Measurements from ENCODE around the gene EIF2AK3. TPM values are rescaled to one million over a fixed set of nuclear protein-coding genes. Genes with fewer than 3 reads are reported as not detected.
A peak's percentile ranks its signal among the peaks of the same experiment; 100 is the strongest.
"Not testable (repeated sequence)": the region's sequence is repeated elsewhere in the genome, so short reads cannot be mapped to it uniquely, and the experiment has no call there.

EIF2AK3 gene
- total and polyA plus RNA-seq, 7 experiments from 2014 or later, result 3.2 to 36.5 (median 27.5) TPM

GRCh38 chr2:88546291-88546690 lies 81.0 kb downstream of the EIF2AK3 start:
- H3K27ac Mint-ChIP-seq; H3K4me3 Mint-ChIP-seq; H3K4me1 Mint-ChIP-seq; POLR2A ChIA-PET; intact Hi-C loops (cut with micrococcal nuclease); H3K9me3 ChIP-seq (ENCODE audit: control insufficient read depth in 2 of 3, low read length in 3 of 3); H3K36me3 Mint-ChIP-seq; H3K27ac ChIP-seq (ENCODE audit: low read depth, low read length); ATAC-seq; H3K4me1 ChIP-seq (ENCODE audit: control insufficient read depth in 2 of 2, insufficient read depth in 2 of 2, low read length in 2 of 2); H3K4me3 ChIP-seq (ENCODE audit: low read length); H3K9me3 Mint-ChIP-seq; DNase-seq; H3K36me3 ChIP-seq (ENCODE audit: control insufficient read depth in 2 of 3, insufficient read depth in 3 of 3, low read length in 3 of 3); H3K27me3 ChIP-seq (ENCODE audit: control insufficient read depth in 2 of 2, insufficient read depth in 2 of 2, low read length in 2 of 2); CTCF ChIA-PET: not testable (repeated sequence)
- H3K27me3 Mint-ChIP-seq, result peaks cover 19 to 43% (median 31%) of the 10 kb centered on the region in 5 donors

DNA sequence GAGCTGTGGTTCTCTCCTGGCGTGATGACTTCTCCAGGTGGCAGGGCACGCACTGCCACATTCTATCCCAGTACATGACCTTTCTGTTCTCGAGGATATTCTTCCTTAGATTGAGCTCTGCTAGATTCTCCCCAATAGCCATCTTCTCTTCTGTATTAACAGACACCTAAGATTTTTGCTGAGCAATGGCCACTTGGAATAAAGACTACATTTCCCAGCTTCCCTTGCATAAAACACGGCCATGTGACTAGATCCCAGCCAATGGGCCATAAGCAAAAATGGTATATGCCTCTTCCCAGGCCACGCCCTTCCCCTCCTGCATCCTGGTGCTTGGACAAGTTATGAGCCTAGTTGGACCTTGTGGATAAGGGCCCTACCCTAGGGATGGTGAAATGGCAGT lies 82.1 kb downstream of the EIF2AK3 start:
- H3K4me1 Mint-ChIP-seq, result peaks cover 0 to 6% (median 3%) of the 10 kb centered on the region in 7 donors
- ChIA-PET POLR2A (no interaction called here), CTCF (no interaction called here)
- Histone ChIP-seq H3K4me1 (ENCODE audit: control insufficient read depth in 2 of 2, insufficient read depth in 2 of 2, low read length in 2 of 2) (no peaks in the 10 kb centered on the region), H3K4me3 (ENCODE audit: low read length) (no peak overlapping the region), H3K27me3 (ENCODE audit: control insufficient read depth in 2 of 2, insufficient read depth in 2 of 2, low read length in 2 of 2) (no peaks in the 10 kb centered on the region), H3K27ac (ENCODE audit: low read depth, low read length) (no peak overlapping the region), H3K9me3 (ENCODE audit: control insufficient read depth in 2 of 3, low read length in 3 of 3) (no peaks in the 10 kb centered on the region), H3K36me3 (ENCODE audit: control insufficient read depth in 2 of 3, insufficient read depth in 3 of 3, low read length in 3 of 3) (no peaks in the 10 kb centered on the region)
- H3K36me3 Mint-ChIP-seq, result peaks cover 2 to 8% (median 3%) of the 10 kb centered on the region in 5 donors
- no peak overlapping the region for H3K27ac Mint-ChIP-seq
- peaks cover 13 to 39% (median 28%) of the 10 kb centered on the region in 5 donors for H3K27me3 Mint-ChIP-seq
- ATAC-seq, result no peak
- intact Hi-C loops (cut with micrococcal nuclease), result no loop called here
- H3K4me3 Mint-ChIP-seq, result no peak overlapping the region
- peaks cover 0 to 9% (median 4%) of the 10 kb centered on the region in 11 donors for H3K9me3 Mint-ChIP-seq
- no peak for DNase-seq

GRCh38 chr2:88543541-88544057 lies 83.7 kb downstream of the EIF2AK3 start:
- DNase-seq, result no peak
- Mint-ChIP-seq H3K36me3 (peaks cover 3 to 9% (median 3%) of the 10 kb centered on the region in 5 donors), H3K27me3 (peaks cover 5 to 33% (median 16%) of the 10 kb centered on the region in 5 donors), H3K4me1 (no peaks in the 10 kb centered on the region), H3K4me3 (no peak overlapping the region), H3K27ac (no peak overlapping the region), H3K9me3 (peaks cover 0 to 10% (median 4%) of the 10 kb centered on the region in 11 donors)
- ChIA-PET POLR2A (no interaction called here), CTCF (no interaction called here)
- H3K36me3 ChIP-seq (ENCODE audit: control insufficient read depth in 2 of 3, insufficient read depth in 3 of 3, low read length in 3 of 3), result no peaks in the 10 kb centered on the region
- H3K9me3 ChIP-seq (ENCODE audit: control insufficient read depth in 2 of 3, low read length in 3 of 3), result no peaks in the 10 kb centered on the region
- no peak overlapping the region for H3K4me3 ChIP-seq (ENCODE audit: low read length)
- intact Hi-C loops (cut with micrococcal nuclease), result no loop called here
- no peak overlapping the region for H3K27ac ChIP-seq (ENCODE audit: low read depth, low read length)
- no peaks in the 10 kb centered on the region for H3K27me3 ChIP-seq (ENCODE audit: control insufficient read depth in 2 of 2, insufficient read depth in 2 of 2, low read length in 2 of 2)
- no peak for ATAC-seq
- H3K4me1 ChIP-seq (ENCODE audit: control insufficient read depth in 2 of 2, insufficient read depth in 2 of 2, low read length in 2 of 2), result no peaks in the 10 kb centered on the region

DNA sequence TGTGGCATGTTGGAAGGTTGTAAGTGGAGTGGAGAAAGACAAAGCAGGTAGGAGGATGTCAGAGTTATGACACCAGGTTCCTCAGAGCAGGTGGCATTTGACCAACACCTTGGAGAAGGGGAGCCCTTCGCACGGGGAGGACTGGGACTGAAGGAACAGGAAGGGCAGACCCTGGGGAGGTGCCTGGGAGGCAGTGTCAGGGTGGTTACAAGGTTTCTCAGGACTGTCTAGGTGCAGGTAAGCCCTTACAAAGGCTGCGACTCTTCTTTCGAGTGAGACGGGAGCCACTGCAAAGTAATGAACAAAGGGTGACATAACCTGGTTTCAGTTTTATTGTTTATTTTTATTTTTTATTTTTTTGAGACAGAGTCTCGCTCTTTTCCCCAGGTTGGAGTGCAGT lies 84.6 kb downstream of the EIF2AK3 start:
- peaks cover 0 to 10% (median 4%) of the 10 kb centered on the region in 11 donors for H3K9me3 Mint-ChIP-seq
- H3K27me3 Mint-ChIP-seq, result peaks cover 5 to 30% (median 18%) of the 10 kb centered on the region in 5 donors
- Histone ChIP-seq H3K4me3 (ENCODE audit: low read length) (no peak overlapping the region), H3K27me3 (ENCODE audit: control insufficient read depth in 2 of 2, insufficient read depth in 2 of 2, low read length in 2 of 2) (no peaks in the 10 kb centered on the region), H3K27ac (ENCODE audit: low read depth, low read length) (no peak overlapping the region), H3K4me1 (ENCODE audit: control insufficient read depth in 2 of 2, insufficient read depth in 2 of 2, low read length in 2 of 2) (no peaks in the 10 kb centered on the region), H3K36me3 (ENCODE audit: control insufficient read depth in 2 of 3, insufficient read depth in 3 of 3, low read length in 3 of 3) (no peaks in the 10 kb centered on the region), H3K9me3 (ENCODE audit: control insufficient read depth in 2 of 3, low read length in 3 of 3) (no peaks in the 10 kb centered on the region)
- no peak overlapping the region for H3K27ac Mint-ChIP-seq
- POLR2A ChIA-PET, result no interaction called here
- CTCF ChIA-PET, result no interaction called here
- no peak for DNase-seq
- no peak for ATAC-seq
- H3K4me1 Mint-ChIP-seq, result peaks cover 0 to 3% (median 0%) of the 10 kb centered on the region in 7 donors
- peaks cover 3 to 9% (median 3%) of the 10 kb centered on the region in 5 donors for H3K36me3 Mint-ChIP-seq
- peak overlapping the region in 1 of 10 donors; percentile 39 for H3K4me3 Mint-ChIP-seq
- intact Hi-C loops (cut with micrococcal nuclease), result no loop called here

DNA sequence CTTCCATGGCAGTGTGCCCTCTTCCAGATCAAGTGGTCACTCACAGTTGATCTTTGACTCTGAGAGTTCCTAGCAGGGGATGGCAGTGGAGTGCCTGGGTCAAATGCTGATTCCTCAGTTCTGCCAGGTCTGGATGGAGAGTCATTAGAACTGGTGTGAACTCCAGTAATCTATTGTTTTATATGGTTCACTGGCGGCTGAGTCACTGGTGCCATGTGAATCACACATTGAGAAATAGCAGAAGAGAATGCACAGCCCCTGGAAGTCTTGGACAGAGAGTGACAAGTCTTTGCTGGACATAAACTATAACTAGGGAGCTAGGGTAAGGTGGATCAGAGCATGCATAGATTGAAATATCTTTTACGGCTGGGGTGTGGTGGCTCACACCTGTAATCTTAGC lies 86.9 kb downstream of the EIF2AK3 start:
- ATAC-seq (no peak), DNase-seq (no peak)
- ChIA-PET CTCF (no interaction called here), POLR2A (no interaction called here)
- H3K9me3 ChIP-seq (ENCODE audit: control insufficient read depth in 2 of 3, low read length in 3 of 3), result no peaks in the 10 kb centered on the region
- intact Hi-C loops (cut with micrococcal nuclease), result no loop called here
- Mint-ChIP-seq H3K9me3 (peaks cover 0 to 10% (median 4%) of the 10 kb centered on the region in 11 donors), H3K4me1 (peaks cover 0 to 3% (median 0%) of the 10 kb centered on the region in 7 donors), H3K27me3 (peaks cover 3 to 39% (median 24%) of the 10 kb centered on the region in 5 donors), H3K36me3 (peaks cover 3 to 9% (median 3%) of the 10 kb centered on the region in 5 donors), H3K27ac (no peak overlapping the region), H3K4me3 (no peak overlapping the region)
- no peak overlapping the region for H3K4me3 ChIP-seq (ENCODE audit: low read length)
- H3K27me3 ChIP-seq (ENCODE audit: control insufficient read depth in 2 of 2, insufficient read depth in 2 of 2, low read length in 2 of 2), result no peaks in the 10 kb centered on the region
- no peaks in the 10 kb centered on the region for H3K4me1 ChIP-seq (ENCODE audit: control insufficient read depth in 2 of 2, insufficient read depth in 2 of 2, low read length in 2 of 2)
- H3K36me3 ChIP-seq (ENCODE audit: control insufficient read depth in 2 of 3, insufficient read depth in 3 of 3, low read length in 3 of 3), result no peaks in the 10 kb centered on the region
- H3K27ac ChIP-seq (ENCODE audit: low read depth, low read length), result no peak overlapping the region

GRCh38 chr2:88538362-88538917 lies 88.8 kb downstream of the EIF2AK3 start:
- Histone ChIP-seq H3K36me3 (ENCODE audit: control insufficient read depth in 2 of 3, insufficient read depth in 3 of 3, low read length in 3 of 3) (no peaks in the 10 kb centered on the region), H3K9me3 (ENCODE audit: control insufficient read depth in 2 of 3, low read length in 3 of 3) (no peaks in the 10 kb centered on the region), H3K27me3 (ENCODE audit: control insufficient read depth in 2 of 2, insufficient read depth in 2 of 2, low read length in 2 of 2) (no peaks in the 10 kb centered on the region), H3K4me1 (ENCODE audit: control insufficient read depth in 2 of 2, insufficient read depth in 2 of 2, low read length in 2 of 2) (no peaks in the 10 kb centered on the region), H3K27ac (ENCODE audit: low read depth, low read length) (no peak overlapping the region), H3K4me3 (ENCODE audit: low read length) (no peak overlapping the region)
- DNase-seq (no peak), ATAC-seq (no peak)
- peaks cover 0 to 10% (median 4%) of the 10 kb centered on the region in 11 donors for H3K9me3 Mint-ChIP-seq
- H3K36me3 Mint-ChIP-seq, result peaks cover 3 to 9% (median 3%) of the 10 kb centered on the region in 5 donors
- H3K27me3 Mint-ChIP-seq, result peaks cover 3 to 36% (median 25%) of the 10 kb centered on the region in 5 donors
- H3K4me1 Mint-ChIP-seq, result peaks cover 0 to 3% (median 0%) of the 10 kb centered on the region in 7 donors
- H3K27ac Mint-ChIP-seq, result no peak overlapping the region
- ChIA-PET CTCF (no interaction called here), POLR2A (no interaction called here)
- intact Hi-C loops (cut with micrococcal nuclease), result no loop called here
- H3K4me3 Mint-ChIP-seq, result no peak overlapping the region

DNA sequence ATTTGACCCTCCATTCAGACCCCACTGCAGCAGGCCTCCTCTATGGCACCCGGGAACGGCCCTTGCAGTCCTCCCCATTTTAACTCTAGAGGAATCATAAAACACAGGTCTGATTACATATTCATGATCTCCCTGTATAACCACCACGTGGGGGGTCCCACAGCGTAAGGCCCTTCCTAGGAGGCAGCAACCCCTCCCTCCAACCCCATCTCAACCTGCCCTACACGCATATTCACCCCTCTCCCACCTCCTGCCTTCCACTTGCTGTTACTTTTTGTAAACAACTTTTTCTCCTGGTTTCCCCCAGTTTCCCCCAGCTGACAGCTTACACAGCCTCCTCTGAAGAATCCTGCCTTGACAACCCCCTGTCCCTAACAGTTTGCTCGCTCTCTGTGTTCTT lies 89.6 kb downstream of the EIF2AK3 start:
- Mint-ChIP-seq H3K36me3 (peaks cover 0 to 8% (median 3%) of the 10 kb centered on the region in 5 donors), H3K27ac (no peak overlapping the region), H3K4me1 (peaks cover 0 to 3% (median 0%) of the 10 kb centered on the region in 7 donors), H3K9me3 (peaks cover 0 to 10% (median 4%) of the 10 kb centered on the region in 11 donors), H3K27me3 (peaks cover 3 to 31% (median 20%) of the 10 kb centered on the region in 5 donors), H3K4me3 (no peak overlapping the region)
- ChIA-PET POLR2A (no interaction called here), CTCF (no interaction called here)
- Histone ChIP-seq H3K36me3 (ENCODE audit: control insufficient read depth in 2 of 3, insufficient read depth in 3 of 3, low read length in 3 of 3) (no peaks in the 10 kb centered on the region), H3K27ac (ENCODE audit: low read depth, low read length) (no peak overlapping the region), H3K27me3 (ENCODE audit: control insufficient read depth in 2 of 2, insufficient read depth in 2 of 2, low read length in 2 of 2) (no peaks in the 10 kb centered on the region), H3K9me3 (ENCODE audit: control insufficient read depth in 2 of 3, low read length in 3 of 3) (no peaks in the 10 kb centered on the region), H3K4me1 (ENCODE audit: control insufficient read depth in 2 of 2, insufficient read depth in 2 of 2, low read length in 2 of 2) (no peaks in the 10 kb centered on the region), H3K4me3 (ENCODE audit: low read length) (no peak overlapping the region)
- DNase-seq, result no peak
- no peak for ATAC-seq
- intact Hi-C loops (cut with micrococcal nuclease), result no loop called here
